Liver (tissue), 3 donors: ENCODE measurements around the gene MSH3.

ENCODE experiments used
- FOXA1 ChIP-seq: IDR thresholded peaks from 2 replicates; pipeline ENCODE4 v1.6.1; 2016; ENCODE audit warnings: antibody characterized with exemption
- GABPA ChIP-seq, 2 donors: IDR thresholded peaks in 1 of 2; conservative IDR thresholded peaks in 1 of 2; 2 replicates each; pipeline ENCODE4 v1.6.1; 2016; ENCODE audit warnings: antibody characterized with exemption in 2 of 2, mild to moderate bottlenecking in 1 of 2, moderate library complexity in 1 of 2
- HNF4G ChIP-seq: IDR thresholded peaks from 2 replicates; pipeline ENCODE4 v1.6.1; 2016; ENCODE audit warnings: antibody characterized with exemption
- JUND ChIP-seq, 2 donors: IDR thresholded peaks; 2 replicates each; pipeline ENCODE4 v1.6.1; 2016; ENCODE audit warnings: antibody characterized with exemption in 2 of 2
- RAD21 ChIP-seq, 2 donors: IDR thresholded peaks; 2 replicates each; pipeline ENCODE4 v1.6.1; 2016; ENCODE audit warnings: antibody characterized with exemption in 2 of 2, mild to moderate bottlenecking in 2 of 2
- RXRA ChIP-seq, 2 donors: IDR thresholded peaks; 2 replicates each; pipeline ENCODE4 v1.6.1; 2017 to 2018; ENCODE audit warnings: antibody characterized with exemption in 2 of 2, mild to moderate bottlenecking in 1 of 2
- SP1 ChIP-seq: IDR thresholded peaks from 2 replicates; pipeline ENCODE4 v1.6.1; 2018; ENCODE audit warnings: antibody characterized with exemption, mild to moderate bottlenecking
- TAF1 ChIP-seq: conservative IDR thresholded peaks from 2 replicates; pipeline ENCODE4 v1.6.1; 2016; ENCODE audit warnings: antibody characterized with exemption, mild to moderate bottlenecking
- YY1 ChIP-seq: IDR thresholded peaks from 2 replicates; pipeline ENCODE4 v1.6.1; 2016; ENCODE audit warnings: antibody characterized with exemption, mild to moderate bottlenecking
- TF ChIP-seq, protein P1 (sequence below): fragments of 150-350 bp; IDR thresholded peaks from 2 replicates; pipeline ENCODE4 v1.5.1; 2017; ENCODE audit warnings: improper control_type of control experiment, low read depth, low read length; ENCODE audit not compliant: missing input control
- TF ChIP-seq, protein P2 (sequence below): IDR thresholded peaks from 2 replicates; pipeline ENCODE4 v1.6.1; 2016; ENCODE audit warnings: antibody characterized with exemption
- TF ChIP-seq, protein P3 (sequence below): IDR thresholded peaks from 2 replicates; pipeline ENCODE4 v1.6.1; 2016; ENCODE audit warnings: antibody characterized with exemption
- TF ChIP-seq, protein P4 (sequence below): IDR thresholded peaks from 2 replicates; pipeline ENCODE4 v1.6.1; 2016; ENCODE audit warnings: antibody characterized with exemption
- TF ChIP-seq, protein P5 (sequence below): IDR thresholded peaks from 2 replicates; pipeline ENCODE4 v1.6.1; 2016; ENCODE audit warnings: antibody characterized with exemption, mild to moderate bottlenecking
- donor health status: healthy.
- donor health status: healthy.

DNA sequence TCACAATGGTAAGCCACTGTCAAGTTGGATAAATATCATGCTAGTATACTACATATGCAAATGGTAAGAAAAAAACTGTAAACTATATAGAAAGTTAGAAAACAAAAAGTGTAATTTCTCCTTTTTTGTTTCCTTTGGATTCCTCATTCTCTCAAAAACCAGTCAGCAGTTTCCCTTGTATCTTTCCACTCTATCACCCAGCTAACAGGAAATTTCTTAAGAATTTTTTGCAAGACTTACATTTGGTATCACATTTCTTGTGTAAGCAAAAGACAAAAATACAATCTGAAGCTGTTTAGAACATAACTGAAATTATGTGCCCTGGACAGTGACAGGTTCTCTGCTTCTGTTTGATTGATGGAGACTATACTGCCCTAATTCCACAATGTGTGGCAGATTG is 25.2 kb upstream of the MSH3 start:
- TF ChIP-seq RAD21 (IDR thresholded peaks at IDR 0.05) (no peak), SP1 (no peak), YY1 (no peak), HNF4G (no peak), GABPA (IDR thresholded peaks at IDR 0.05 in 1 of 2, conservative IDR thresholded peaks at IDR 0.05 in 1 of 2) (no peak), RXRA (IDR thresholded peaks at IDR 0.05) (no peak), JUND (IDR thresholded peaks at IDR 0.05) (no peak), TAF1 (no peak), FOXA1 (no peak)
- TF ChIP-seq, protein P1, sequence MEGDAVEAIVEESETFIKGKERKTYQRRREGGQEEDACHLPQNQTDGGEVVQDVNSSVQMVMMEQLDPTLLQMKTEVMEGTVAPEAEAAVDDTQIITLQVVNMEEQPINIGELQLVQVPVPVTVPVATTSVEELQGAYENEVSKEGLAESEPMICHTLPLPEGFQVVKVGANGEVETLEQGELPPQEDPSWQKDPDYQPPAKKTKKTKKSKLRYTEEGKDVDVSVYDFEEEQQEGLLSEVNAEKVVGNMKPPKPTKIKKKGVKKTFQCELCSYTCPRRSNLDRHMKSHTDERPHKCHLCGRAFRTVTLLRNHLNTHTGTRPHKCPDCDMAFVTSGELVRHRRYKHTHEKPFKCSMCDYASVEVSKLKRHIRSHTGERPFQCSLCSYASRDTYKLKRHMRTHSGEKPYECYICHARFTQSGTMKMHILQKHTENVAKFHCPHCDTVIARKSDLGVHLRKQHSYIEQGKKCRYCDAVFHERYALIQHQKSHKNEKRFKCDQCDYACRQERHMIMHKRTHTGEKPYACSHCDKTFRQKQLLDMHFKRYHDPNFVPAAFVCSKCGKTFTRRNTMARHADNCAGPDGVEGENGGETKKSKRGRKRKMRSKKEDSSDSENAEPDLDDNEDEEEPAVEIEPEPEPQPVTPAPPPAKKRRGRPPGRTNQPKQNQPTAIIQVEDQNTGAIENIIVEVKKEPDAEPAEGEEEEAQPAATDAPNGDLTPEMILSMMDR, result no peak
- TF ChIP-seq, protein P2, sequence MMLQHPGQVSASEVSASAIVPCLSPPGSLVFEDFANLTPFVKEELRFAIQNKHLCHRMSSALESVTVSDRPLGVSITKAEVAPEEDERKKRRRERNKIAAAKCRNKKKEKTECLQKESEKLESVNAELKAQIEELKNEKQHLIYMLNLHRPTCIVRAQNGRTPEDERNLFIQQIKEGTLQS, result no peak
- TF ChIP-seq, protein P3, sequence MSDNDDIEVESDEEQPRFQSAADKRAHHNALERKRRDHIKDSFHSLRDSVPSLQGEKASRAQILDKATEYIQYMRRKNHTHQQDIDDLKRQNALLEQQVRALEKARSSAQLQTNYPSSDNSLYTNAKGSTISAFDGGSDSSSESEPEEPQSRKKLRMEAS, result no peak
- TF ChIP-seq, protein P4, sequence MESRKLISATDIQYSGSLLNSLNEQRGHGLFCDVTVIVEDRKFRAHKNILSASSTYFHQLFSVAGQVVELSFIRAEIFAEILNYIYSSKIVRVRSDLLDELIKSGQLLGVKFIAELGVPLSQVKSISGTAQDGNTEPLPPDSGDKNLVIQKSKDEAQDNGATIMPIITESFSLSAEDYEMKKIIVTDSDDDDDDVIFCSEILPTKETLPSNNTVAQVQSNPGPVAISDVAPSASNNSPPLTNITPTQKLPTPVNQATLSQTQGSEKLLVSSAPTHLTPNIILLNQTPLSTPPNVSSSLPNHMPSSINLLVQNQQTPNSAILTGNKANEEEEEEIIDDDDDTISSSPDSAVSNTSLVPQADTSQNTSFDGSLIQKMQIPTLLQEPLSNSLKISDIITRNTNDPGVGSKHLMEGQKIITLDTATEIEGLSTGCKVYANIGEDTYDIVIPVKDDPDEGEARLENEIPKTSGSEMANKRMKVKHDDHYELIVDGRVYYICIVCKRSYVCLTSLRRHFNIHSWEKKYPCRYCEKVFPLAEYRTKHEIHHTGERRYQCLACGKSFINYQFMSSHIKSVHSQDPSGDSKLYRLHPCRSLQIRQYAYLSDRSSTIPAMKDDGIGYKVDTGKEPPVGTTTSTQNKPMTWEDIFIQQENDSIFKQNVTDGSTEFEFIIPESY, result no peak
- TF ChIP-seq, protein P5, sequence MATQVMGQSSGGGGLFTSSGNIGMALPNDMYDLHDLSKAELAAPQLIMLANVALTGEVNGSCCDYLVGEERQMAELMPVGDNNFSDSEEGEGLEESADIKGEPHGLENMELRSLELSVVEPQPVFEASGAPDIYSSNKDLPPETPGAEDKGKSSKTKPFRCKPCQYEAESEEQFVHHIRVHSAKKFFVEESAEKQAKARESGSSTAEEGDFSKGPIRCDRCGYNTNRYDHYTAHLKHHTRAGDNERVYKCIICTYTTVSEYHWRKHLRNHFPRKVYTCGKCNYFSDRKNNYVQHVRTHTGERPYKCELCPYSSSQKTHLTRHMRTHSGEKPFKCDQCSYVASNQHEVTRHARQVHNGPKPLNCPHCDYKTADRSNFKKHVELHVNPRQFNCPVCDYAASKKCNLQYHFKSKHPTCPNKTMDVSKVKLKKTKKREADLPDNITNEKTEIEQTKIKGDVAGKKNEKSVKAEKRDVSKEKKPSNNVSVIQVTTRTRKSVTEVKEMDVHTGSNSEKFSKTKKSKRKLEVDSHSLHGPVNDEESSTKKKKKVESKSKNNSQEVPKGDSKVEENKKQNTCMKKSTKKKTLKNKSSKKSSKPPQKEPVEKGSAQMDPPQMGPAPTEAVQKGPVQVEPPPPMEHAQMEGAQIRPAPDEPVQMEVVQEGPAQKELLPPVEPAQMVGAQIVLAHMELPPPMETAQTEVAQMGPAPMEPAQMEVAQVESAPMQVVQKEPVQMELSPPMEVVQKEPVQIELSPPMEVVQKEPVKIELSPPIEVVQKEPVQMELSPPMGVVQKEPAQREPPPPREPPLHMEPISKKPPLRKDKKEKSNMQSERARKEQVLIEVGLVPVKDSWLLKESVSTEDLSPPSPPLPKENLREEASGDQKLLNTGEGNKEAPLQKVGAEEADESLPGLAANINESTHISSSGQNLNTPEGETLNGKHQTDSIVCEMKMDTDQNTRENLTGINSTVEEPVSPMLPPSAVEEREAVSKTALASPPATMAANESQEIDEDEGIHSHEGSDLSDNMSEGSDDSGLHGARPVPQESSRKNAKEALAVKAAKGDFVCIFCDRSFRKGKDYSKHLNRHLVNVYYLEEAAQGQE, result no peak
